ENCODE data around the gene PCDHGB6.

The PCDHGB6 gene

GRCh38 chr5:141399555-141400258 is 8.1 kb upstream of the PCDHGB6 start:
- Histone ChIP-seq H2BK12ac (ENCODE audit: low read length in 2 of 2) (no peak overlapping the region), H4K8ac (ENCODE audit: low read length) (no peak overlapping the region), H3K4me2 (ENCODE audit: low read length, poor library complexity, severe bottlenecking) (no peak overlapping the region), H3K4me3 (ENCODE audit: insufficient read depth in 1 of 2, low read depth in 1 of 2, low read length in 2 of 2) (peak overlapping the region; percentile 4 to 70), H3K14ac (ENCODE audit: low read length in 2 of 2) (no peak overlapping the region), H4K91ac (ENCODE audit: low read length) (no peak overlapping the region), H3K36me3 (ENCODE audit: control insufficient read depth in 1 of 2, insufficient read depth in 2 of 2, low read depth in 1 of 2, low read length in 2 of 2) (peaks cover 0 to 26% of the 10 kb centered on the region in 2 experiments), H2AK5ac (ENCODE audit: low read length, severe bottlenecking) (no peak overlapping the region), H3K4me1 (ENCODE audit: control insufficient read depth, insufficient read depth, low read depth, low read length) (no peaks in the 10 kb centered on the region), H3K79me1 (replicated peaks; ENCODE audit: low read length, poor library complexity, severe bottlenecking) (peaks cover 15% of the 10 kb centered on the region), H3K9ac (ENCODE audit: low read length) (no peak overlapping the region), H2AFZ (ENCODE audit: low read depth, low read length) (no peak overlapping the region), H3K27me3 (ENCODE audit: control insufficient read depth in 1 of 2, insufficient read depth in 1 of 2, low read length in 2 of 2) (no peaks in the 10 kb centered on the region), H3K23ac (ENCODE audit: low read length in 2 of 2) (no peak overlapping the region), H3K4ac (ENCODE audit: low read depth in 1 of 2, low read length in 2 of 2) (no peak overlapping the region), H3K9me3 (ENCODE audit: control insufficient read depth, low read length) (peaks cover 60% of the 10 kb centered on the region), H2BK15ac (ENCODE audit: low read depth, poor library complexity, severe bottlenecking) (no peak overlapping the region), H2BK5ac (ENCODE audit: low read depth, low read length, poor library complexity, severe bottlenecking) (no peak overlapping the region), H3K18ac (ENCODE audit: low read depth in 1 of 2, low read length in 2 of 2) (no peak overlapping the region), H2BK120ac (ENCODE audit: low read depth, low read length) (no peak overlapping the region), H3K27ac (ENCODE audit: low read length, poor library complexity, severe bottlenecking) (no peak overlapping the region)
- 96% methylated on average over 61 of the region's 61 CpGs for WGBS
- DNase-seq = no peak

- Histone ChIP-seq H2AFZ (ENCODE audit: low read depth, low read length) (no peak within 1 kb of the TSS), H4K8ac (ENCODE audit: low read length) (no peak within 1 kb of the TSS), H3K4me1 (ENCODE audit: control insufficient read depth, insufficient read depth, low read depth, low read length) (no peaks in the 10 kb centered on the region), H3K14ac (ENCODE audit: low read length in 2 of 2) (no peak within 1 kb of the TSS), H2AK5ac (ENCODE audit: low read length, severe bottlenecking) (no peak within 1 kb of the TSS), H3K9ac (ENCODE audit: low read length) (peak within 1 kb of the TSS; percentile 53), H4K91ac (ENCODE audit: low read length) (no peak within 1 kb of the TSS), H3K4ac (ENCODE audit: low read depth in 1 of 2, low read length in 2 of 2) (no peak within 1 kb of the TSS), H2BK120ac (ENCODE audit: low read depth, low read length) (no peak within 1 kb of the TSS), H3K9me3 (ENCODE audit: control insufficient read depth, low read length) (peaks cover 54% of the 10 kb centered on the region), H2BK5ac (ENCODE audit: low read depth, low read length, poor library complexity, severe bottlenecking) (no peak within 1 kb of the TSS), H3K4me3 (ENCODE audit: insufficient read depth in 1 of 2, low read depth in 1 of 2, low read length in 2 of 2) (peak within 1 kb of the TSS in 1 of 2 experiments; percentile 75), H3K27ac (ENCODE audit: low read length, poor library complexity, severe bottlenecking) (no peak within 1 kb of the TSS), H3K27me3 (ENCODE audit: control insufficient read depth in 1 of 2, insufficient read depth in 1 of 2, low read length in 2 of 2) (no peaks in the 10 kb centered on the region), H3K23ac (ENCODE audit: low read length in 2 of 2) (no peak within 1 kb of the TSS), H3K36me3 (ENCODE audit: control insufficient read depth in 1 of 2, insufficient read depth in 2 of 2, low read depth in 1 of 2, low read length in 2 of 2) (peaks cover 0 to 24% of the 10 kb centered on the region in 2 experiments), H3K4me2 (ENCODE audit: low read length, poor library complexity, severe bottlenecking) (no peak within 1 kb of the TSS), H3K79me1 (replicated peaks; ENCODE audit: low read length, poor library complexity, severe bottlenecking) (peaks cover 13% of the 10 kb centered on the region), H3K18ac (ENCODE audit: low read depth in 1 of 2, low read length in 2 of 2) (no peak within 1 kb of the TSS), H2BK12ac (ENCODE audit: low read length in 2 of 2) (no peak within 1 kb of the TSS), H2BK15ac (ENCODE audit: low read depth, poor library complexity, severe bottlenecking) (no peak within 1 kb of the TSS)
- DNase-seq = no peak
- WGBS = 93% methylated on average over 27 of the region's 27 CpGs
Measured at GRCh38 chr5:141402553-141403243, 5.1 kb upstream of the PCDHGB6 start, which contains the start of gene PCDHGA9. PCDHGA9 (plus strand) TSS chr5:141402778; CDS start chr5:141402953, 175 bp downstream.

GRCh38 chr5:141403387-141403786 is 4.4 kb upstream of the PCDHGB6 start:
- Histone ChIP-seq H3K27me3 (ENCODE audit: control insufficient read depth in 1 of 2, insufficient read depth in 1 of 2, low read length in 2 of 2) (no peaks in the 10 kb centered on the region), H3K4me2 (ENCODE audit: low read length, poor library complexity, severe bottlenecking) (no peak overlapping the region), H3K36me3 (ENCODE audit: control insufficient read depth in 1 of 2, insufficient read depth in 2 of 2, low read depth in 1 of 2, low read length in 2 of 2) (peaks cover 0 to 28% of the 10 kb centered on the region in 2 experiments), H3K23ac (ENCODE audit: low read length in 2 of 2) (no peak overlapping the region), H2AFZ (ENCODE audit: low read depth, low read length) (no peak overlapping the region), H3K4me1 (ENCODE audit: control insufficient read depth, insufficient read depth, low read depth, low read length) (no peaks in the 10 kb centered on the region), H3K18ac (ENCODE audit: low read depth in 1 of 2, low read length in 2 of 2) (no peak overlapping the region), H2AK5ac (ENCODE audit: low read length, severe bottlenecking) (no peak overlapping the region), H3K9ac (ENCODE audit: low read length) (no peak overlapping the region), H3K14ac (ENCODE audit: low read length in 2 of 2) (no peak overlapping the region), H3K79me1 (replicated peaks; ENCODE audit: low read length, poor library complexity, severe bottlenecking) (peaks cover 13% of the 10 kb centered on the region), H2BK12ac (ENCODE audit: low read length in 2 of 2) (no peak overlapping the region), H3K4me3 (ENCODE audit: insufficient read depth in 1 of 2, low read depth in 1 of 2, low read length in 2 of 2) (peak overlapping the region in 1 of 2 experiments; percentile 75), H2BK15ac (ENCODE audit: low read depth, poor library complexity, severe bottlenecking) (no peak overlapping the region), H2BK5ac (ENCODE audit: low read depth, low read length, poor library complexity, severe bottlenecking) (no peak overlapping the region), H2BK120ac (ENCODE audit: low read depth, low read length) (no peak overlapping the region), H3K9me3 (ENCODE audit: control insufficient read depth, low read length) (peaks cover 54% of the 10 kb centered on the region), H4K91ac (ENCODE audit: low read length) (no peak overlapping the region), H3K27ac (ENCODE audit: low read length, poor library complexity, severe bottlenecking) (no peak overlapping the region), H3K4ac (ENCODE audit: low read depth in 1 of 2, low read length in 2 of 2) (no peak overlapping the region), H4K8ac (ENCODE audit: low read length) (no peak overlapping the region)
- DNase-seq = no peak
- 98% methylated on average over 20 of the region's 22 CpGs for WGBS

GRCh38 chr5:141409598-141410306 is 1.9 kb downstream of the PCDHGB6 start:
- Histone ChIP-seq H3K14ac (ENCODE audit: low read length in 2 of 2) (peak overlapping the region in 1 of 2 experiments; percentile 81), H3K79me1 (replicated peaks; ENCODE audit: low read length, poor library complexity, severe bottlenecking) (peaks cover 32% of the 10 kb centered on the region), H4K8ac (ENCODE audit: low read length) (no peak overlapping the region), H3K4me3 (ENCODE audit: insufficient read depth in 1 of 2, low read depth in 1 of 2, low read length in 2 of 2) (peak overlapping the region; percentile 20 to 35), H3K4me1 (ENCODE audit: control insufficient read depth, insufficient read depth, low read depth, low read length) (peaks cover 2% of the 10 kb centered on the region), H3K27me3 (ENCODE audit: control insufficient read depth in 1 of 2, insufficient read depth in 1 of 2, low read length in 2 of 2) (peaks cover 0 to 17% of the 10 kb centered on the region in 2 experiments), H3K4ac (ENCODE audit: low read depth in 1 of 2, low read length in 2 of 2) (no peak overlapping the region), H2BK15ac (ENCODE audit: low read depth, poor library complexity, severe bottlenecking) (no peak overlapping the region), H2AK5ac (ENCODE audit: low read length, severe bottlenecking) (no peak overlapping the region), H4K91ac (ENCODE audit: low read length) (peak overlapping the region; percentile 16), H3K9ac (ENCODE audit: low read length) (no peak overlapping the region), H2BK120ac (ENCODE audit: low read depth, low read length) (no peak overlapping the region), H3K4me2 (ENCODE audit: low read length, poor library complexity, severe bottlenecking) (no peak overlapping the region), H3K9me3 (ENCODE audit: control insufficient read depth, low read length) (peaks cover 26% of the 10 kb centered on the region), H3K18ac (ENCODE audit: low read depth in 1 of 2, low read length in 2 of 2) (no peak overlapping the region), H3K23ac (ENCODE audit: low read length in 2 of 2) (no peak overlapping the region), H3K27ac (ENCODE audit: low read length, poor library complexity, severe bottlenecking) (no peak overlapping the region), H3K36me3 (ENCODE audit: control insufficient read depth in 1 of 2, insufficient read depth in 2 of 2, low read depth in 1 of 2, low read length in 2 of 2) (peaks cover 0 to 32% of the 10 kb centered on the region in 2 experiments), H2BK5ac (ENCODE audit: low read depth, low read length, poor library complexity, severe bottlenecking) (no peak overlapping the region), H2AFZ (ENCODE audit: low read depth, low read length) (no peak overlapping the region), H2BK12ac (ENCODE audit: low read length in 2 of 2) (peak overlapping the region in 1 of 2 experiments; percentile 3)
- no peak for DNase-seq
- 99% methylated on average over 64 of the region's 64 CpGs for WGBS
